Measurements from ENCODE around the gene ADGRL2.

- TF ChIP-seq CTCF (IDR thresholded peaks at IDR 0.05; ENCODE audit: insufficient read depth, low read length, poor library complexity, severe bottlenecking) (no peak), EZH2phosphoT487 (conservative IDR thresholded peaks at IDR 0.05; ENCODE audit: low read length) (no peak)
These were observed 49.3 kb downstream of the ADGRL2 start for GRCh38 chr1:81850031-81850430.
